HepG2 (cell line): ENCODE data around the gene SLC13A5. TPM values are rescaled to one million over a fixed set of nuclear protein-coding genes. Genes with fewer than 3 reads are reported as not detected.
A peak's percentile ranks its signal among the peaks of the same experiment; 100 is the strongest.

Experiments
- AKNA ChIP-seq: sonication (generic); formaldehyde crosslinking; IDR thresholded peaks from 2 replicates; pipeline ENCODE4 v1.4.0; 2020; ENCODE audit warnings: missing genetic modification reagents, borderline replicate concordance
- ATM ChIP-seq: fragments of 450-650 bp; IDR thresholded peaks from 2 replicates; pipeline ENCODE4 v1.7.1; 2017; ENCODE audit warnings: mild to moderate bottlenecking, borderline replicate concordance
- GTF2F1 ChIP-seq: fragments of 150-350 bp; IDR thresholded peaks from 2 replicates; pipeline ENCODE4 v1.6.1; 2014; ENCODE audit warnings: low read length
- HCFC1 ChIP-seq: fragments of 150-350 bp; IDR thresholded peaks from 2 replicates; pipeline ENCODE4 v1.6.1; 2014; ENCODE audit warnings: low read depth, low read length
- IKZF4 ChIP-seq: sonication (generic); formaldehyde crosslinking; IDR thresholded peaks from 2 replicates; pipeline ENCODE4 v1.5.1; 2020; ENCODE audit warnings: borderline replicate concordance, mild to moderate bottlenecking, low read depth, missing genetic modification reagents; ENCODE audit errors: not compliant biosample characterization
- MYPOP ChIP-seq: sonication (generic); formaldehyde crosslinking; IDR thresholded peaks from 2 replicates; pipeline ENCODE4 v1.8.1; 2023; ENCODE audit warnings: mild to moderate bottlenecking, moderate library complexity, missing genetic modification reagents
- NR2F6 ChIP-seq, 2 experiments: IDR thresholded peaks; 2 replicates each; pipeline ENCODE4 v1.6.1; 2016; ENCODE audit warnings: antibody characterized with exemption in 1 of 2, mild to moderate bottlenecking in 1 of 2
- RBM22 ChIP-seq: fragments of 200-400 bp; formaldehyde crosslinking; optimal IDR thresholded peaks from 2 replicates; pipeline ENCODE3; 2017; ENCODE audit warnings: mild to moderate bottlenecking, low read length, moderate library complexity
- SMC3 ChIP-seq: IDR thresholded peaks from 2 replicates; pipeline ENCODE4 v1.6.1; 2011; ENCODE audit warnings: low read length, improper control_type of control experiment
- TBX3 ChIP-seq: fragments of 450-650 bp; IDR thresholded peaks from 2 replicates; pipeline ENCODE4 v1.6.1; 2017; ENCODE audit warnings: antibody characterized with exemption, mild to moderate bottlenecking, inconsistent platforms, borderline replicate concordance
- YEATS2 ChIP-seq: sonication (generic); formaldehyde crosslinking; IDR thresholded peaks from 2 replicates; pipeline ENCODE4 v1.4.0; 2020; ENCODE audit warnings: missing genetic modification reagents, borderline replicate concordance
- ZNF124 ChIP-seq: sonication (generic); formaldehyde crosslinking; IDR thresholded peaks from 2 replicates; pipeline ENCODE4 v1.4.0; 2020; ENCODE audit warnings: missing genetic modification reagents
- ZNF383 ChIP-seq: sonication (generic); formaldehyde crosslinking; IDR thresholded peaks from 2 replicates; pipeline ENCODE4 v1.4.0; 2020; ENCODE audit warnings: missing genetic modification reagents, mild to moderate bottlenecking, borderline replicate concordance
- ZNF432 ChIP-seq: sonication (generic); formaldehyde crosslinking; IDR thresholded peaks from 2 replicates; pipeline ENCODE4 v1.5.0; 2020; ENCODE audit warnings: missing genetic modification reagents, mild to moderate bottlenecking, borderline replicate concordance
- ZNF672 ChIP-seq: sonication (generic); formaldehyde crosslinking; IDR thresholded peaks from 2 replicates; pipeline ENCODE4 v1.8.1; 2022; ENCODE audit warnings: missing genetic modification reagents
- ZNF770 ChIP-seq: sonication (generic); formaldehyde crosslinking; IDR thresholded peaks from 2 replicates; pipeline ENCODE4 v1.5.0; 2020; ENCODE audit warnings: mild to moderate bottlenecking, missing genetic modification reagents
- polyA plus RNA-seq, 8 experiments: library from polyadenylated mRNA; depleted of rRNA in 3 of 8; stranded (reverse) in 7 of 8; unstranded in 1 of 8; fragments of >200 nt; fragmentation: Illumina TruSeq in 4 of 8; extraction: Trizol in 4 of 8; gene quantifications; 2 replicates each; pipeline versions ENCODE4 v1.2.1 to v1.2.3, GENCODE V29; 2011 to 2016; ENCODE audit warnings: low read depth in 4 of 8, missing spikeins in 1 of 8, mixed read lengths in 1 of 8; ENCODE audit not compliant: insufficient read depth in 1 of 8
- total RNA-seq, 5 experiments: library from RNA; depleted of rRNA; stranded (reverse); fragments of >200 nt; fragmentation: Illumina TruSeq; extraction: Trizol; gene quantifications; 2 replicates each; pipeline ENCODE4 v1.2.3, GENCODE V29; 2016; ENCODE audit warnings: low read depth in 1 of 5
- TF ChIP-seq, protein P1 (sequence below): sonication (generic); formaldehyde crosslinking; IDR thresholded peaks from 2 replicates; pipeline ENCODE4 v1.8.1; 2023; ENCODE audit warnings: missing genetic modification reagents, inconsistent platforms, borderline replicate concordance
- TF ChIP-seq, protein P2 (sequence below): sonication (generic); formaldehyde crosslinking; conservative IDR thresholded peaks from 2 replicates; pipeline ENCODE4 v1.4.0; 2020; ENCODE audit warnings: missing genetic modification reagents

The SLC13A5 gene
- total and polyA plus RNA-seq, 2 of the 13 experiments (the other 11 are each of a cell fraction or from before 2014, with no cell fraction given) = 42.8 to 310 TPM

DNA sequence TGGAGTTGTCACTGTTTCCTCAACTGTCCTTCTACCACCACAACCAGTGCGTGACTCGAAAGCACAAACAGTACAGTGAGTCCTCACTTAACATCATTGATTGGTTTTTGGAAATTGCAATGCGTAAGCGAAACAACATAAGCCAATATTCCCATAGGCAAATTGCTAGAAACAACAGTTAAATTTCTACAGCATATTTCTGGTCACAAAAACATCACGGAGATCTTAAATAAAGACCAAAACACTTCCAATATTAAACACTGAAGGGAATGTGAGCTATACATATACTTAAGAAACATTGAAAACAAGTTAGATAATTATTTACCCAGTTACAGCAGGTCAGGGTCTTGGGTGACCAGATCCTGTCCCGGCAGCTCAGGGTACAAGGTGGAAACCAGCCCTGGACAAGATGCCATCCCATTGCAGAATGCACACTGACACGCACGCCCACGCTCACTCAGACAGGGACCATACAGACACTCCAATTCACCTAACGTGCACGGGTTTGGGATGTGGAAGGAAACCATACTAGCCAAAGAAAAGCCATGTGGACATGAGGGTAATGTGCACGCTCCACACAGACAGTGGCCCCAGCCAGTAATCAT, 4.7 kb downstream of the SLC13A5 start (continued):
- TF ChIP-seq, protein P1, sequence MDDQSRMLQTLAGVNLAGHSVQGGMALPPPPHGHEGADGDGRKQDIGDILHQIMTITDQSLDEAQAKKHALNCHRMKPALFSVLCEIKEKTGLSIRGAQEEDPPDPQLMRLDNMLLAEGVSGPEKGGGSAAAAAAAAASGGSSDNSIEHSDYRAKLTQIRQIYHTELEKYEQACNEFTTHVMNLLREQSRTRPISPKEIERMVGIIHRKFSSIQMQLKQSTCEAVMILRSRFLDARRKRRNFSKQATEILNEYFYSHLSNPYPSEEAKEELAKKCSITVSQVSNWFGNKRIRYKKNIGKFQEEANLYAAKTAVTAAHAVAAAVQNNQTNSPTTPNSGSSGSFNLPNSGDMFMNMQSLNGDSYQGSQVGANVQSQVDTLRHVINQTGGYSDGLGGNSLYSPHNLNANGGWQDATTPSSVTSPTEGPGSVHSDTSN (CRISPR knock-in tag) = no peak
- TF ChIP-seq TBX3 (no peak), RBM22 (no peak), AKNA (no peak), ZNF770 (no peak), ZNF124 (CRISPR knock-in tag) (no peak), ZNF383 (CRISPR knock-in tag) (no peak), SMC3 (no peak), HCFC1 (no peak), NR2F6 (IDR thresholded peaks at IDR 0.05) (peak; percentile 41), NR2F6 (CRISPR knock-in tag; IDR thresholded peaks at IDR 0.05) (peak; percentile 71), ATM (no peak), IKZF4 (no peak), YEATS2 (CRISPR knock-in tag) (no peak), ZNF432 (CRISPR knock-in tag) (no peak), ZNF672 (CRISPR knock-in tag) (no peak), MYPOP (CRISPR knock-in tag) (no peak), GTF2F1 (no peak)
- TF ChIP-seq, protein P2, sequence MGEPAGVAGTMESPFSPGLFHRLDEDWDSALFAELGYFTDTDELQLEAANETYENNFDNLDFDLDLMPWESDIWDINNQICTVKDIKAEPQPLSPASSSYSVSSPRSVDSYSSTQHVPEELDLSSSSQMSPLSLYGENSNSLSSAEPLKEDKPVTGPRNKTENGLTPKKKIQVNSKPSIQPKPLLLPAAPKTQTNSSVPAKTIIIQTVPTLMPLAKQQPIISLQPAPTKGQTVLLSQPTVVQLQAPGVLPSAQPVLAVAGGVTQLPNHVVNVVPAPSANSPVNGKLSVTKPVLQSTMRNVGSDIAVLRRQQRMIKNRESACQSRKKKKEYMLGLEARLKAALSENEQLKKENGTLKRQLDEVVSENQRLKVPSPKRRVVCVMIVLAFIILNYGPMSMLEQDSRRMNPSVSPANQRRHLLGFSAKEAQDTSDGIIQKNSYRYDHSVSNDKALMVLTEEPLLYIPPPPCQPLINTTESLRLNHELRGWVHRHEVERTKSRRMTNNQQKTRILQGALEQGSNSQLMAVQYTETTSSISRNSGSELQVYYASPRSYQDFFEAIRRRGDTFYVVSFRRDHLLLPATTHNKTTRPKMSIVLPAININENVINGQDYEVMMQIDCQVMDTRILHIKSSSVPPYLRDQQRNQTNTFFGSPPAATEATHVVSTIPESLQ (CRISPR knock-in tag) = no peak
